ENCODE measurements around the gene RHOG.
A peak's percentile ranks its signal among the peaks of the same experiment; 100 is the strongest.

Gene RHOG

DNA sequence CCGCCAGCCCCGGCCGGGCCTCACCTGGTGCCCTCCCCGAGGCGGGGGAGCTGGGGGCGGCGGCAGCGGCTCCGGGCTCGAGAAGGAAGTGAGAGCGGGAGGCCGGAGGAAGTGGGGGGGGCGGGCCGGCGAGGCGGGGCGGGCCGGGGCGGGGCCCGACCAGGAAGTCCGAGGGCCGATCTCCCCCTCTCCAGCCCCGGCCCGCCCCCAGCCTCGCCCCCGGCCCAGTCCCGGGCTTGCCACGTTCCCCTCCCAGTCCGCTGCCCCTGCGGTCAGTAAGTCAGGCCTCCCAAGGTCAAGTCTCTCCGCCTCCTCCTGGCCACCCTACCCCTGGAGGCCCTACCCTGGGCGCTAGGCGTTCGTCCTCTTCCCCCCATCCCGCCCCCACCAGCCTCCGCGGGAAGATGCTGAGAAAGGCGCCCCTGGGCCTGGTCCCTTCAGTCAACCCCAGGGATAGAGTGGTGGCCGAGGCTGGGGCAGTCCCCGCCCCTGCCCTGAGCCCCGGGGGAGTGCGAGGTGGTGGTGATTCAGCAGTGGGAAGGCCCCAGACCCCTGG, at the start of gene RHOG:
TSS of gene RHOG (minus strand) at position 90 of the 556 bp plus-strand sequence. CDS start 12,821 bp downstream, outside the sequence.
- peak within 1 kb of the TSS; percentile 66 to 93 (median 72) for H3K4me3 ChIP-seq
- peak within 1 kb of the TSS; percentile 89 to 100 (median 98) for H3K27ac ChIP-seq

DNA sequence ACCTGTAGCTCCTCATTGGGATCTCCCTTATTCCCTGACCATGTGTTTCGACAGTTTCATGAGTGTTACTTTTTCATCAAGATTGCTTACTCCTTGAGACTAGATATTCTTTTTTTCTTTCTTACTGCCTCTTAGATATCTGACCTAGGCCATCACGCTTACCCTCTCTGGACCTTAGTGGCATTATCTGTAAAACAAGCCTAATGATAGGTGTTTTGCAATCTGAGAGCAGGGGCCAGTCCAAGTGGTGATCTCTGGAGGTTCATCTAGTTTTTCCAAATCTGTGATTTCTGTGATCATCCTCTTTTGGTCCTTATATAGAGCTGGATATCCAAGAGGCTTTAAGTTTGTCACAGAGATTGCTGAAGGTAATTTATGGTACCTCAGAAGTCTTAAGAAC, 49.3 kb upstream of the RHOG start:
- Histone ChIP-seq H3K27ac (no peak overlapping the region), H3K4me3 (no peak overlapping the region)

DNA sequence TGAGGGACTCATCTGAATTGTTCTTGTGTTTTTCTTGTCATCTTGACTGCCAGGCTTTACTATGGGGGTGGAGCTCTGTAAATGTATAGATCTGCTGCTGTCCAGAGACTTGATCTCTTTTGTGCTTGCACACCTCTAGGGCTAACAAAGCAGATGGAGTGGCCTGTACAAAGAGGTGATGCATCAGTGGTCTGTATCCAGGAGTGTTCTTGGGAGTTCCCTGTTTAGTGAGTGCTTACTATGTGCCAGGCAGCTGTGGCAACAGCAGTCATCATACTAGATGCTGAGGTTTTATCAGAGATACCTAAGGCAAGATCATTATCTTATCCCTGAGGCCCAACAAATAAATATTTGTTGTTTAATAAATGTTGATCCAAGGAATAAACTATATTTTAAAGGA, 48.1 kb upstream of the RHOG start:
- H3K27ac ChIP-seq = no peak overlapping the region
- H3K4me3 ChIP-seq = no peak overlapping the region

DNA sequence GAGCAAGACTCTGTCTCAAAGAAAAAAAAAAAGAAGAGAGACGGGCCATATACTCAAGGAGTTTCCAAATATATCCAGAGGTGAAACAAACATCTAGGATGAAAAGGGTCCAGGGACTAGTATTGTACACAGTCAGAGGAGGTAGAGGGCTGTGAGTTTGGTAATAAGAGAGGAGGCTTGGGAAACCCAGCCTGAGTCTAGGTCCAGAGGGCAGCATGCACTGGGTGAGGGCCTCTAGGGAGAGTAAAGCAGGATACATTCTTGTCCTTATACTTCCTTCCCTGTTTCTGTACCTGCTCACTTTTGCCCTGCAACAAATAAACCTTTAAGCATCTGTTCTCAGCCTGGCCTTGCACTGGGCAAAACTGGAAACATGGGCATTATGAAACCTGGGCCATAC, 46.2 kb upstream of the RHOG start:
- H3K4me3 ChIP-seq = no peak overlapping the region
- no peak overlapping the region for H3K27ac ChIP-seq

DNA sequence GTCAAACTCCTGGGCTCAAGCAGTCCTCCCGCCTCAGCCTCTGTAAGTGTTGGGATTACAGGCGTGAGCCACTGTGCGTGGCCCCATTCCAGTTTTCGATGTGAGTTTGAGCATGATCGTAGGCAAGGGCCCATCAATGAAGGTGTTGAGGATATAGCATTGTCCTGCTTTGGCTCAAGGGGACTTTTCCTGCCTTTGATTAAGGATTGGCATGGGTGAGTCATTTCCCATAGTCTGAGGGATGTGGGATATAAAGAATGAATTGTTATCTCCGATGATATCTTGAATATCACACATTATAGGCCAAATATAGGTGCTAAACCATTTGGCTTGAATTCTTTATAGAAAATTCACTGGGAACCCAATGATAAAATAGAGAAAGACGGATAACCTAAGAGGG, 45.1 kb upstream of the RHOG start:
- Histone ChIP-seq H3K27ac (no peak overlapping the region), H3K4me3 (no peak overlapping the region)

DNA sequence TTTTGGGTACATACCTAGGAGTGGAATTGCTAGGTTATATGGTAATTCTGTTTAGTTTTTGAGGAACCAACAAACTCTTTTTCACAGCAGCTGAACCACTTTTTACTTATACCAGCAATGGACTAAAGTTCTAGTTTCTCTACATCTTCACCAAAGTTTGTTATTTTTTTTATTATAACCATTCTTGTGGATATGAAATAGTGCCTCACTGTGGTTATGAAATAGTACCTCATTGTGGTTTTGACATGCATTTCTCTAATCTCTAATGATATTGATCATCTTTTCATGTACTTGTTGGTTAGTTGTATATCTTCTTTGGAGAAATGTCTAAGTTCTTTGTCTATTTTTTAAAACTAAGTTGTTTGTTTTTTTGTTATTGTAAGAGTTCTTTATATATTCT, 41.9 kb upstream of the RHOG start:
- H3K27ac ChIP-seq = no peak overlapping the region
- no peak overlapping the region for H3K4me3 ChIP-seq

DNA sequence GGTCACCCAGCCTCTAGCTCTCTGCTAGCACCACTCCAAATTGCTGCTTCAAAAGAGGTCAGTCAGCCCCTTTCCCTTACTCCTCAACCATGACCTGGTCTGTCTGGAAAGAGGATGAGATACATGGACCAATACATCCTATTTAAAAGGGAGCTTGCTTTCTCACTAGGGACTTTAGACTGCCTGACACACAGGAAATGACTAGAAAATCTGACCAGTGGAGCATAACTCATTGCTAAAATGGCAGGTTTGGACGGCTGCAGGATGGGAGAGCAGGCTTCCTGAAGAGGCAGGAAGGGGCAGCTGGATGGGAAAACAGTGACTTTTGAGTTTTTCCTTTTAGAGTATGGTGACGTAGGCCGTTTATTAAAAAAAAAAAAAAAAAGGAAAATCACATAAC, 40.0 kb upstream of the RHOG start:
- Histone ChIP-seq H3K27ac (peak overlapping the region in 9 of 21 experiments; percentile 10 to 59 (median 38)), H3K4me3 (no peak overlapping the region)

DNA sequence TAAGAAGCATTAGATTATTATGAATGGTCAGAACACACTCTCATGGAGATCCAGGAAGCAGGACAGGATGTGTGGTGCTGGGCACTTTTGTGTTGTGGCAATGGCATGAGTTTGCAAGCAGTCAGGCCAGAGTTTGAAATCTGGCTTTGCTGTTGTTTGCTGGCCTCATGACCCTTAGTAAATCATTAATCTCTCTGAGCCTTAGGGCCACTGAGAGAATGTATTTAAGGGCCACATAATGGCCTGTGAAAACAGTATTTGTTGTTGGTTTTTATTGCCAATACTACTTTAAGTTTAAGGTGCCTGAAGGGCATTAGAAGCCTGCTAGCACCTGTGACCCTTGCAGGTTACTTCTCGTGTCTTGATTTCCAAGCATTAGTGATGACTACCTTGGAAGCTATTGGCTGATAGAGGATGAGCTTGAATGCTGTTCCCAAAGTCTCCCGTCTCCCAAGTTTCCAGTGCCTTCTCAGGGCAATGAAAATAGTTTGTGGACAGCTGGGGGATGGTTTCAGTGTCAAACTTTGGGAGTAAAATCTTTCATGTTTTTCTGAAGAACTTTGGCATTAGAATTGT, 39.3 kb upstream of the RHOG start:
- H3K27ac ChIP-seq = peak overlapping the region in 12 of 21 experiments; percentile 2 to 59 (median 38)

DNA sequence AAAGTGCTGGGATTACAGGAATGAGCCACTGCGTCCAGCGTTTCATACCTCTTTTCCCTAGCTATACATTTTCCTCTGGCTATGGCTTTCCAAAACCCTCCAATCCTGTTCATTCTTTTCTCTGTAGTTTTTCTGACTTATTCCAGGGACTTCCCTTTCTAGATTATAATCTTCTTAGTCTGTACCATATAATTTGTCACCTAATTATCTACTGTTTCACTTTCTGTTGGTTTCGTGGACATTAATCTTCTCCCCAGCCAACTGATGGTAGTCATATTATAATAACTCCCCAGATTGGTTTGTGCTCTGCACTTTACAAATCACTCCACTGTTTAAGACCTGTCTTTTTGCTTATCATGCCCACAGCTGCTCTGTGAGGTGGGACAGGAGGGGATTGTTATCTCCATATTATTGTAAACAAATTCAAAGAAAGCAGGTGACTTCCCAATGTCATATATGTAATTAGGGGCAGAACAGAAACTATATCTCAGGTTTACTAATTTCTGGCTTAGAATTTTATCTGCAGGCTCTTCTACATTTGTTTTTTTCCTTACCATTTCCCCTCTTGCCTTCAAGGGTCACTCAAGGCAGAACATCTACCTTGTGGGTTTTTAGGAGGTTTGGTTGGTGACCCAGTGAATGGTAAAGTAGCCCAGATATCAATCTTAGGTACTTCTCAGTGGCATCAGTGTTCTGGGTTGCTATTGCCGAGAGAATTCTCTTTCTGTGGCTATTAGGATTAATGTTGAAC, 38.6 kb upstream of the RHOG start:
- peak overlapping the region in 11 of 21 experiments; percentile 2 to 59 (median 26) for H3K27ac ChIP-seq
- no peak overlapping the region for H3K4me3 ChIP-seq

More for the DNA sequence above, 39.3 kb upstream of the RHOG start:
- no peak overlapping the region for H3K4me3 ChIP-seq

DNA sequence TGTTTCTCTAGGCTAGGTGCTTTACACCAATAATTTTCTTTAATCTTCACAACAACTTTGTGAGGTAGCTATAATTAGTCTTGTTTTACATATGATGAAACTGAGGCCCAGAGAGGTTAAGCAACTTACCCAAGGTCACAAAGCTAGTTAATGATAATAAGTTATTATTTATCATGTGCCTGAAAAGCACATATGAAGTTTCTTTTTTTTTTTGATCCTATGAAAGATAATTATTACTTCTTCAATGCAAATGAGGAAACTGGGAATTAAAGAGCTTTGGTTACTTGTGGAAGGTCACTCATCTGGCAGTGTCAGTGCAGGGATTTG, 37.5 kb upstream of the RHOG start:
- Histone ChIP-seq H3K27ac (peak overlapping the region in 1 of 21 experiments; percentile 60), H3K4me3 (no peak overlapping the region)

DNA sequence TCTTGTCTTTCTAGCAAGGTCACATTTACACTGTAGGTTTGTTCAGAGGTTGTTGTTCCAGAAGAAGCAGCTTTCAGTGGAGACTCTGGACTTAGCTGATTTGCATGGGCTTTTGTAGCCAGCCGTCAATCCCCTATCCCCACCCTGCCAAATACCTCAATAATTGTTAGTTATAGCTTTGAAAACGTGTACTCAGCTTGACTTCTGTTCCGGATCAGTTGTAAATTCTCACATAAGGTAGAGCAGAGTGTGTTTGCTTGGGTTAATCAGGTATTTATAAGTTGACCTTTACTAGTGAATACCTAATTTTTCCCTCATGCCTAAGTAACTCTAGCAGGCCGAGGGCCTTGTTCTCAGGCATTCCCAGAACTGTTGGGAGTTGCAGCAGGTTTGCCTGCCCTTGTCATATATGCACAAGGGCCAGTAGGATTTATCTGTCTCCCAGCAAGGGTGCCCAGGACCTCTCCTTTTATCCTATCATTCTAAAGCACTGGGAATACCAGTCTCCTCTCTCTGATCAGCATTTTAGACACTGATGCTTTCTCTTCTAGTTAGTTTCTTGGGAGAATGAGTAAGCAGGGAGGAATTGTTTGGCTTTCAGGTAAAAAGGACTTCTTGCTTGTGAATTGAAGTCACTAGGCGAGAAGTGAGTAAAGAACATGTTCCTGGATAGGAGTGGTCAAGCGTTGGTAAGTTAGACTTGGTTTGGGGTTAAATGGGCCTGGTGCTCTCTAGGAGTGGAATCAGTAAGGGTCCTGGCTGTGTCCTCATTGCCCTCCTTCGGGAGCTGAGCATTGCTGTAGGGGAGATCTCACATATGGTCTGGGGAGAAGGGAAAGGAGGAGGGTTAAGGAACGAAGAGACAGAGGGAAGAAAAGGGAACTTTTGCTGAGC, 36.9 kb upstream of the RHOG start:
- peak overlapping the region in 3 of 21 experiments; percentile 3 to 60 (median 25) for H3K27ac ChIP-seq
- no peak overlapping the region for H3K4me3 ChIP-seq

DNA sequence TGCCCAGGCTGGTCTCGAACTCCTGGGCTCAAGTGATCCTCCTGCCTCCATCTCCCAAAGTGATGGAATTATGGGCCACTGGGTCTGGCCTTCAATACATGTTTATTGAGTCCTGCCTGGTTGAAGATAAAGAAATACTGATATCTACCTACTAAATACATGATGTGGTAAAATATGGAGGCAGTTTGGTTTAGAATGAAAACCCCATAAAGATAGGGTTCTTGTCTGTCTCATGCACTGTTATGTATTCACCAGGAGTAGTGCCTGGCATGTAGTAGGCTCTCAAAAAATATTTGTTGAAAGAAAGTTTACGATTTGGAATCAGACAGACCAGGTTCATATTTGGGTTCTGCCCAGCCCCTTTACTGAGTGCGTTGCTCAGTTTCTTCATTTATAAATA, 35.9 kb upstream of the RHOG start:
- H3K27ac ChIP-seq = no peak overlapping the region
- H3K4me3 ChIP-seq = no peak overlapping the region

DNA sequence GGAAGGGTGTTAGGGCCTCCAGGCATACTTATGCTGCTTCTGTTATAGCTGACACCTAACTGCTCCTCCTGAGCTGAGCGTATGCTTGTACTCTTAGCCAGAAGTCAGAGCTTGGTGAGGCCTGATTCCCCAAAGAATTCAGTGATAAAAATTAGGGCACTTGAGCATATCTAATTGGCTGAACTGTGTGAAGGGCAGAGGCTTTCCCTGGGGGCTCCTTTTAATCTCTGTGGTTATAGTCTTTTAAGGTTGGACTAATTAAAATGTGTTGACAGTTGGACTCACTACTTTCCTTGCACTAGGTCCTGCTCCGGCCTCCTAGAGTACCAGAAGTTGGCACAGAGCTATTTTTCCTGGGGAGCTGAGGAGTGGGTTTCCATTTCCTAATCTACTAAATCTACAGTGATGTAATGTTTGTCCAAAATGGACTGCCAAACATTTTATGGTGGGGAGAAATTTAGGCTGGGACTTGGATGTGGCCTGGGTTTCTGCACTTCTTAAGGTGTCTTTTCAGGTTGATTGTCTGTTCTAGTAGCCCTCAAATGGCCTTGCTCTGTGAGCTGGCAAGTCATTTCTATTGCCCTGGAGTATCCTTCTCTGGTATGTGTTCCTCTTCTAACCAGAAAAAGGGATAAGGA, 33.1 kb upstream of the RHOG start:
- Histone ChIP-seq H3K4me3 (no peak overlapping the region), H3K27ac (no peak overlapping the region)

DNA sequence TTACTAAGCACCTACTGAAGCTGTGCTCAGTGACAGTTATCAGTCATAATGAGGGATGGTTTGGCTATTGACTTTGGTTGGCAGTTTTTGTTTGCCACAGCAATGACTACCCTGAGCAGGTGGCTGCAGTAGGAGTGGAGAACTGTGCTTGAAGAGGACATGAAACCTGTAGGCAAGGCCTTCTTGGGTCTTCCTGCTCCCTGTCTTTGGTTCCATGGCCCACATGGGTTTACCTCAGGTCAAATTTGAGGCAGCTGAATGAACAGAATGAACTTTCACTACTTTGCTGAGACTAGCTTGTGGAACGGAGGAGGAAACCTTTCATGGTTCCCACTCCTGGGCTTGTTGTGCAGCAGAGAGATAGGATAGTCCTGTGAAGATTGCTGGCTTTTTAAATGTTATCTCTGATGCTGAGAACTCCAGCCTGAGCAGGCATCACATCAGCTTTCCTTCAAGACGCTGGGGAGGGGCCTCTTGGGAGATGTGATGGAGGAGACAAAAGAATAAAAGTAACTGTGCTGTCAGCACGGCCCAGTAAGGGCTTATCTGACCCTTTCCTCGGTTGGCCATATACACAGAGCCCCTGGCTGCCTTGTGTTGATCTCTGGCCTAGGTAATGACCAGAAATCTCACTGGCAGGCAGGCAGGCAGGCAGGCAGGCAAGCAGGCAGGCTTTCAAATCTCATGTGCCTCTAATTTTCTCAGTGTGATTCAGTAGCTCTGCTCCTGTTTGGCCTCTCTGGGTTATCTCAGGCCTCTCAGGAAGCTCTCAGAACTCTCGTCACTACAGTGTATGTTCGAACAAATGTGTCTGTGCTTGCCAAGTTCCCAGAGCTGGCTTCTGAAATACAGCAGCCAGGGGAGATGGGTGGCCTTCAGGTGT, 26.7 kb upstream of the RHOG start:
- H3K27ac ChIP-seq = peak overlapping the region in 9 of 21 experiments; percentile 5 to 70 (median 50)
- H3K4me3 ChIP-seq = no peak overlapping the region

DNA sequence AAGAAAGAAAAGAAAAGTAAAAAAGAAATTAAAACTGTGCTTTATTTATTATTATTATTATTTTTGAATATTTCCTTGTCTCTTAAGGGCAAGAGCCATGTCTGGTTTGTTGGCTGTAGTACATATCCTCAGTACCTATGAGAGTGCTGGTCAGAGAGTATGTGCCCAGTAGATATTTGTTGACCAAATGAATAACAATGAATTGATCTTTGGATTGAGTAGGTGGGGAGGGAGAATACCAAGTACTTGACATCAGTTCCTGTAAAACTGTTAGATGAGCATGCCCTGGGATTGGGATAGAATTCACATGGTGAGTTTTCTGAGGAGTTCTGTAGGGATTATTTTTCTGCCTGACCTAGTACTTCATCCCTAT, 26.1 kb upstream of the RHOG start:
- Histone ChIP-seq H3K27ac (peak overlapping the region in 4 of 21 experiments; percentile 5 to 79 (median 60)), H3K4me3 (no peak overlapping the region)

DNA sequence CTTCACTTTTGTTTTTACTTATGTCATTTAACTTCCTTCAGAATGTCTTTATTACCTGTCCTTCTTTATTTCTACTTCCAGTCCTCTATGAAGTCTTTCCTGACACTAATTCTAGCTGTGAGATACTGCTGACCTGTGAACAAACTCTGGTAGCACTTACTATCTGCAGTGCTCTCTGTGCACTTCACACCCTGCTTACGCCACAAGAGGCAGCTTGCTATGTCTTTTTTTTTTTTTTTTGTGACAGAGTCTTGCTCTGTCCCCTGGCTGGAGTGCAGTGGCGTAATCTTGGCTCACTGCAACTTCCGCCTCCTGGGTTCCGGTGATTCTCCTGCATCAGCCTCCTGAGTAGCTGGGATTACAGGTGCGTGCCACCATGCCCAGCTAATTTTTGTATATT, 25.4 kb upstream of the RHOG start:
- Histone ChIP-seq H3K4me3 (no peak overlapping the region), H3K27ac (peak overlapping the region in 7 of 21 experiments; percentile 15 to 79 (median 53))

DNA sequence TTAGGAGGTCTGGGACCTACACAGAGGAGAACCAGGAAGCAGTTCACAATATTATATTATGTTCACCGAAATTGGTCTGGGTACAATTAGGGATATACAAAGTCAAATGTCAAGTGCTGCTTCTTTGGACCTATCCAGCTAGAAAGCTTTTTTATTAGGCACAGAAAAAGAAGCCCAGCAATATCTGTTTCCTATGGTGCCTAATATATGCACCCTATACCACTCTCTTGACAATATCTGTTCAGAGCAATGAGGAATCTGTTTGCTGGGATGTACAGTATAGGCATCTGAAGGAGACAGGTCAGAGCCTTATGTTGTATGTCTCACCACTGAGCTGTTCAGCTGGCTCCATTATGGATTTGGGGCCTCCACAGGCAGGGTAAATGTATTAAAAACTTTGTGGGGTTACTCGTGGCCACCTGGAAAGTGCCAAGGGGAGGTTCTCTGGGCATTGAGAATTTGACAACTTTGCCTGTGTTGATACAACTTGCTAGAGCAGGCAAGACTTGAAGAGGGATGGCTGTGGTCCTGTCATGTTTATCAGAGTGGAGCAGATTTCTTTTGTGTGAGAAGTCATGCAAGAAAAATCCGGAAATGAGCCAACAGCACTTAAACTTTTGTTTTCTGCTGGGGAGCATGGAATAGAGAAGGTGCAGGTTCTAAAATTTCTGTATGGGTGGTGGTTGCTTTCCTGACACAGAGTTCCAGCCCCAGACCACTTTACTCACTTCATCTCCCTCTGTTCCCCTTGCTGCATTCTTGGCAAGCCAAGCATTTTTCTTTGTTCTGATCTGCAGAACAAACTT, 24.8 kb upstream of the RHOG start:
- Histone ChIP-seq H3K4me3 (no peak overlapping the region), H3K27ac (peak overlapping the region in 15 of 21 experiments; percentile 8 to 79 (median 48))

DNA sequence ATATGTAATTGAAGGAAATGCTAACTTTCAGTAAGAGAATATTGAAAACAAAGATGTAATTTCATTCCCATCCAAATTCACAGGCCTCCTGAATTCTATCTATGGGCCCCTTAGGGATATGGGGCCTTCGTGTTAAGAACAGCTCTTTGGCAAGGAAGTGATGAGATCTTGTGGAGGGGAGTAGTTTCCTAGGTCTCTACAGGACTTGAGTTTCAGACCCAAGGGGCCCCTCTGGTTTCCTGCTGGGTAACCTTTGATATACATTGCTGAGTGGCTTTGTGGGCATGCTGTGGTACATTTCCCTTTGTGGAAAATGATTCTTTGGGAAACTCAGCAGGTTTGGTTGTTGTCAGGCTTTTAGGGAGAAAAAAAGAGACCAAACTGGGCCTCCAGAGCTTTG, 20.9 kb upstream of the RHOG start:
- H3K27ac ChIP-seq = no peak overlapping the region

More for the DNA sequence above, 20.9 kb upstream of the RHOG start:
- no peak overlapping the region for H3K4me3 ChIP-seq

All from skin epidermis (tissue), 12 donors.